ENCODE data around the gene LONRF3.

Gene LONRF3

DNA sequence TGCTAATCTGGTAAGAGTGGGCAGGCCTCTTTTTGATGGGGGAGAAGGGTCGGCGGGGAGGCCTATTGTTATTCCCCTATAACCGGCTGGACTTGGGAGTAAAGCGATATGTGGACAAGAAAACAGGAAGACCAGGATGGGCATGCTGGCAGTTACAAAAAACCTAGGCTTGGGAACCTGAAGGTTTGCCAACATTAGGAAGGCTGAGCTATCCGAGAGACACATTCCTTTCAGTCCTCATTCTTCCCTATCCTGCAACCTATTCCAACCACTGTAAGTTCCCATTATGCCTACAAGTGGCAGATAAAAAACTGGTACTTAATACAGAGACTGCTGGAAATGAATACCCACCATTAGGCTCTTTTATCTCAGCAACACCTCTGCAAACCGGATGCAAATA, 66.0 kb downstream of the LONRF3 start:
- DNase-seq = no peak

DNA sequence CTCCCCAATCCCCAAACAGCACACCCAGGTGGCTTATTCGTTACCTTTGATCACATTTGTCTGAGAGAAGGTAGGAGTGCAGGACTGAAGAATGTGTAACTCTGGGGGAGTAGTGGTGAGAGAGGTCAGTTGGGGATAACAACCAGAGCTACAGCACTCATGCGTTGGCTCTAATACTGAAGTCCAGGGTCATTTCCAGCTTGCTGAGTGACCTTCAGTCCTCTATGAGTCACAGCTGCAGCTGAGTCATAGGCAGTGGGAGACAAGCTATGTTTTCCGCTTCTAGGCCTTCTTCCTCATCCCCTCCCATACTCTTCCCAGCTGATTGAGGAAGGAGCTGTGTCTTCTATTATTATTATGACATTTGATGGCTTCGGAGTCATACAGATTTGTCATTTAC, 66.8 kb downstream of the LONRF3 start:
- no peak for DNase-seq

DNA sequence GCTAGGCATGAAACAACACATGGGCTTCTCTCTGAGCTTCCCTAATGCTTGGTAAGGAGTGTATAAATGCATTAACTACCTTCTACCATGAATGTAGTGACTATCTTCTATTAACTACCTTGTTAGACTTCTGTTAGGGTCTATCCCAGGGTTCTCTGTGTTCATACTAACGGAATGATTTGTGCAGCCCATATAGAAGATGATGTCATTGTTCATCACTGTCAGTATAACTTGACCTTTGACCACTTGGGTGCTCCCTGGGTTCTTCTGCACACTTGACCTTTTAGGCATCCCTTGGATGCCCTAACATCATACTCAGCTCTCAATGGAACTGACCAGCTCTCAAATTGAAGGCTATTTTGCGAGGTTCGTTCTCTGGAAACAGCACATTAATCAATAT, 67.6 kb downstream of the LONRF3 start:
- no peak for DNase-seq

DNA sequence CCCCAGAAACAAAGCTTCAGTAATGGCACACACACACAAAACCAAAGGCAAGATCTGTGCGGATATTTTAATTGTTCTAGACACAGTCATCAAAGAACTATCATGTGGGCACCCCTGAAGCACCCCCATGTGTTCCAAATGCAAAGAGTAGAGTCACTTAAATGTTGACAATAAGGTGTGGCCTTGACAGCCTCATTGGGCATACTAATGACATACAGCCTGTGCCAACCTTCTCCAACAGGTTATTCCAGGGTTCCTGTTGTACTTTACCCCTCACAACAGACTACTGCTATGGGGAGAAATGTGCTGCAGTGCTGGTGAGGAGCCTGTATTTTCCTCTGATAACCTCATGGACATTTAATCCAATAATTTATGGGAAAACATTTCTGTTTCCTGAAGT, 68.6 kb downstream of the LONRF3 start:
- DNase-seq = no peak

- DNase-seq = no peak
Observed at GRCh38 chrX:119045884-119046283, 71.5 kb downstream of the LONRF3 start.

GRCh38 chrX:119055687-119056086, 81.3 kb downstream of the LONRF3 start:
- DNase-seq = no peak

GRCh38 chrX:119062750-119063374, 88.4 kb downstream of the LONRF3 start:
- no peak for DNase-seq

GRCh38 chrX:119063428-119063827, 89.0 kb downstream of the LONRF3 start:
- no peak for DNase-seq

GRCh38 chrX:119067023-119067739, 92.8 kb downstream of the LONRF3 start:
- DNase-seq = peak; percentile 31 to 42

Measured in stimulated activated CD4-positive, alpha-beta T cell treated with anti-CD3 and anti-CD28 coated beads, Interleukin-2, amount 100 ng/mL, for 48 hours (primary cell).